GM23338 (cell line): Measurements from ENCODE around the gene HLA-DOA. TPM values are rescaled to one million over a fixed set of nuclear protein-coding genes. Genes with fewer than 3 reads are reported as not detected.

Experiments used
- ATAC-seq: fragments of 200-7000 bp; cut with Tn5 transposase; 3 replicates; pipeline ENCODE4 v1.9.1; 2020
- DNase-seq: peaks from one replicate; pipeline ENCODE4 v3.0.0-alpha.2; 2015; ENCODE audit warnings: low spot score
- H2AFZ ChIP-seq: fragments of 200-600 bp; sonication (generic); 2 replicates; pipeline ENCODE4 v1.8.0; 2016; ENCODE audit warnings: antibody characterized with exemption, mild to moderate bottlenecking, moderate library complexity
- H3F3A ChIP-seq: fragments of 200-600 bp; sonication (generic); replicated peaks from 2 replicates; pipeline ENCODE4 v1.8.0; 2017; ENCODE audit warnings: antibody characterized with exemption, mixed run types, low read depth
- H3K27ac ChIP-seq: fragments of 200-600 bp; sonication (generic); 2 replicates; pipeline ENCODE4 v1.6.1; 2016; ENCODE audit warnings: low read depth
- H3K27me3 ChIP-seq: fragments of 200-600 bp; sonication (generic); 2 replicates; pipeline ENCODE4 v1.8.0; 2016; ENCODE audit warnings: mild to moderate bottlenecking, mixed run types, moderate library complexity; ENCODE audit not compliant: insufficient read depth
- H3K36me3 ChIP-seq: fragments of 200-600 bp; sonication (generic); 2 replicates; pipeline ENCODE4 v1.8.0; 2016; ENCODE audit warnings: mild to moderate bottlenecking; ENCODE audit not compliant: insufficient read depth
- H3K4me1 ChIP-seq: fragments of 200-600 bp; sonication (generic); 2 replicates; pipeline ENCODE4 v1.8.0; 2016; ENCODE audit warnings: mild to moderate bottlenecking, moderate library complexity; ENCODE audit not compliant: insufficient read depth
- H3K4me2 ChIP-seq: fragments of 200-600 bp; sonication (generic); 2 replicates; pipeline ENCODE4 v1.7.1; 2017; ENCODE audit warnings: mixed run types
- H3K4me3 ChIP-seq: fragments of 200-600 bp; sonication (generic); 2 replicates; pipeline ENCODE4 v1.6.1; 2016; ENCODE audit warnings: mixed run types
- H3K79me2 ChIP-seq: fragments of 200-600 bp; sonication (generic); replicated peaks from 2 replicates; pipeline ENCODE4 v1.8.0; 2017; ENCODE audit warnings: mild to moderate bottlenecking; ENCODE audit not compliant: insufficient read depth
- H3K9me2 ChIP-seq: fragments of 200-600 bp; sonication (generic); 2 replicates; pipeline ENCODE4 v1.8.0; 2017; ENCODE audit not compliant: insufficient read depth
- H4K20me1 ChIP-seq: fragments of 200-600 bp; sonication (generic); replicated peaks from 2 replicates; pipeline ENCODE4 v1.8.0; 2017; ENCODE audit warnings: mild to moderate bottlenecking; ENCODE audit not compliant: insufficient read depth
- H3K27ac Mint-ChIP-seq: 2 replicates; pipeline ENCODE4 v1.8.0; 2020; ENCODE audit warnings: inconsistent platforms, mild to moderate bottlenecking, moderate library complexity, mixed read lengths
- H3K27me3 Mint-ChIP-seq: 3 replicates; pipeline ENCODE4 v1.8.0; 2022; ENCODE audit warnings: low read depth, mild to moderate bottlenecking, moderate library complexity, mixed read lengths, inconsistent platforms; ENCODE audit not compliant: insufficient read depth, poor library complexity
- H3K36me3 Mint-ChIP-seq: 3 replicates; pipeline ENCODE4 v1.8.0; 2021; ENCODE audit warnings: low read depth, mild to moderate bottlenecking, inconsistent platforms, moderate library complexity, mixed read lengths
- H3K4me1 Mint-ChIP-seq: 3 replicates; pipeline ENCODE4 v1.8.0; 2020; ENCODE audit warnings: mild to moderate bottlenecking, inconsistent platforms, mixed read lengths
- H3K4me3 Mint-ChIP-seq: 3 replicates; pipeline ENCODE4 v1.8.0; 2021; ENCODE audit warnings: moderate library complexity, mild to moderate bottlenecking, inconsistent platforms, mixed read lengths
- H3K9me3 Mint-ChIP-seq: 3 replicates; pipeline ENCODE4 v1.8.0; 2020; ENCODE audit warnings: moderate library complexity, mild to moderate bottlenecking, inconsistent platforms, mixed read lengths
- CREB1 ChIP-seq: fragments of 250-450 bp; sonication (Bioruptor Pico); IDR thresholded peaks from 2 replicates; pipeline ENCODE4 v1.5.0; 2020; ENCODE audit warnings: low read depth, mild to moderate bottlenecking, moderate library complexity
- EZH2 ChIP-seq: fragments of 200-600 bp; sonication (generic); IDR thresholded peaks from one replicate; pipeline ENCODE4 v1.8.0; 2017; ENCODE audit warnings: antibody characterized with exemption, mild to moderate bottlenecking, low read depth; ENCODE audit not compliant: unreplicated experiment
- JUNB ChIP-seq: IDR thresholded peaks from one replicate; pipeline ENCODE4 v1.6.1; 2016; ENCODE audit warnings: antibody characterized with exemption; ENCODE audit not compliant: unreplicated experiment
- POLR2AphosphoS5 ChIP-seq: IDR thresholded peaks from 2 replicates; pipeline ENCODE4 v1.6.1; 2016; ENCODE audit warnings: antibody characterized with exemption, low read depth
- polyA plus RNA-seq: library from polyadenylated mRNA; unstranded; fragments of >200 nt; fragmentation: Nextera tagmentation; extraction: Ambion mirVana; gene quantifications from 2 replicates; pipeline ENCODE4 v1.2.1, GENCODE V29; 2016
- total RNA-seq: library from RNA; depleted of rRNA; stranded (reverse); fragments of >200 nt; shearing (Covaris generic); gene quantifications from 2 replicates; pipeline ENCODE4 v1.2.3, GENCODE V29; 2014
- TF ChIP-seq, protein P1 (sequence below): fragments of 250-450 bp; sonication (Bioruptor Pico); IDR thresholded peaks from 2 replicates; pipeline ENCODE4 v1.5.0; 2020; ENCODE audit warnings: mild to moderate bottlenecking, moderate library complexity

HLA-DOA gene
- total and polyA plus RNA-seq, 2 experiments from 2014 or later: 4.8 to 30.5 TPM

- DNase-seq (peak; percentile 44), ATAC-seq (no peak)
- Histone ChIP-seq H3K4me1 (peaks cover 31% of the 10 kb centered on the region; the same call in 1 of the 2 replicates), H3K27me3 (no peaks in the 10 kb centered on the region), H3K27ac (no peak overlapping the region), H3K4me2 (peak overlapping the region; percentile 96), H3K36me3 (peaks cover 60% of the 10 kb centered on the region), H2AFZ (no peak overlapping the region), H3K9me2 (no peaks in the 10 kb centered on the region), H3F3A (peaks cover 68% of the 10 kb centered on the region), H4K20me1 (peaks cover 66% of the 10 kb centered on the region), H3K4me3 (peak overlapping the region; percentile 99), H3K79me2 (peaks cover 88% of the 10 kb centered on the region)
- peaks cover 36% of the 10 kb centered on the region for H3K4me1 Mint-ChIP-seq
- peak overlapping the region; percentile 98 for H3K4me3 Mint-ChIP-seq
- peak overlapping the region; percentile 100 for H3K27ac Mint-ChIP-seq
- peaks cover 95% of the 10 kb centered on the region for H3K36me3 Mint-ChIP-seq
- TF ChIP-seq JUNB (no peak), CREB1 (no peak), EZH2 (no peak)
- peaks cover 12% of the 10 kb centered on the region for H3K9me3 Mint-ChIP-seq
- H3K27me3 Mint-ChIP-seq: peaks cover 65% of the 10 kb centered on the region
Observed at GRCh38 chr6:32974016-32974333, 35.4 kb downstream of the HLA-DOA start.

- H3K4me1 ChIP-seq: peaks cover 31% of the 10 kb centered on the region; the same call in 1 of the 2 replicates
- ATAC-seq (no peak), DNase-seq (peak; percentile 68)
- H2AFZ ChIP-seq: no peak overlapping the region
- Mint-ChIP-seq H3K27ac (peak overlapping the region; percentile 100), H3K4me3 (peak overlapping the region; percentile 98), H3K4me1 (peaks cover 34% of the 10 kb centered on the region), H3K9me3 (peaks cover 12% of the 10 kb centered on the region), H3K36me3 (peaks cover 89% of the 10 kb centered on the region), H3K27me3 (peaks cover 60% of the 10 kb centered on the region)
- no peaks in the 10 kb centered on the region for H3K9me2 ChIP-seq
- H3F3A ChIP-seq: peaks cover 62% of the 10 kb centered on the region
- TF ChIP-seq, protein P1, sequence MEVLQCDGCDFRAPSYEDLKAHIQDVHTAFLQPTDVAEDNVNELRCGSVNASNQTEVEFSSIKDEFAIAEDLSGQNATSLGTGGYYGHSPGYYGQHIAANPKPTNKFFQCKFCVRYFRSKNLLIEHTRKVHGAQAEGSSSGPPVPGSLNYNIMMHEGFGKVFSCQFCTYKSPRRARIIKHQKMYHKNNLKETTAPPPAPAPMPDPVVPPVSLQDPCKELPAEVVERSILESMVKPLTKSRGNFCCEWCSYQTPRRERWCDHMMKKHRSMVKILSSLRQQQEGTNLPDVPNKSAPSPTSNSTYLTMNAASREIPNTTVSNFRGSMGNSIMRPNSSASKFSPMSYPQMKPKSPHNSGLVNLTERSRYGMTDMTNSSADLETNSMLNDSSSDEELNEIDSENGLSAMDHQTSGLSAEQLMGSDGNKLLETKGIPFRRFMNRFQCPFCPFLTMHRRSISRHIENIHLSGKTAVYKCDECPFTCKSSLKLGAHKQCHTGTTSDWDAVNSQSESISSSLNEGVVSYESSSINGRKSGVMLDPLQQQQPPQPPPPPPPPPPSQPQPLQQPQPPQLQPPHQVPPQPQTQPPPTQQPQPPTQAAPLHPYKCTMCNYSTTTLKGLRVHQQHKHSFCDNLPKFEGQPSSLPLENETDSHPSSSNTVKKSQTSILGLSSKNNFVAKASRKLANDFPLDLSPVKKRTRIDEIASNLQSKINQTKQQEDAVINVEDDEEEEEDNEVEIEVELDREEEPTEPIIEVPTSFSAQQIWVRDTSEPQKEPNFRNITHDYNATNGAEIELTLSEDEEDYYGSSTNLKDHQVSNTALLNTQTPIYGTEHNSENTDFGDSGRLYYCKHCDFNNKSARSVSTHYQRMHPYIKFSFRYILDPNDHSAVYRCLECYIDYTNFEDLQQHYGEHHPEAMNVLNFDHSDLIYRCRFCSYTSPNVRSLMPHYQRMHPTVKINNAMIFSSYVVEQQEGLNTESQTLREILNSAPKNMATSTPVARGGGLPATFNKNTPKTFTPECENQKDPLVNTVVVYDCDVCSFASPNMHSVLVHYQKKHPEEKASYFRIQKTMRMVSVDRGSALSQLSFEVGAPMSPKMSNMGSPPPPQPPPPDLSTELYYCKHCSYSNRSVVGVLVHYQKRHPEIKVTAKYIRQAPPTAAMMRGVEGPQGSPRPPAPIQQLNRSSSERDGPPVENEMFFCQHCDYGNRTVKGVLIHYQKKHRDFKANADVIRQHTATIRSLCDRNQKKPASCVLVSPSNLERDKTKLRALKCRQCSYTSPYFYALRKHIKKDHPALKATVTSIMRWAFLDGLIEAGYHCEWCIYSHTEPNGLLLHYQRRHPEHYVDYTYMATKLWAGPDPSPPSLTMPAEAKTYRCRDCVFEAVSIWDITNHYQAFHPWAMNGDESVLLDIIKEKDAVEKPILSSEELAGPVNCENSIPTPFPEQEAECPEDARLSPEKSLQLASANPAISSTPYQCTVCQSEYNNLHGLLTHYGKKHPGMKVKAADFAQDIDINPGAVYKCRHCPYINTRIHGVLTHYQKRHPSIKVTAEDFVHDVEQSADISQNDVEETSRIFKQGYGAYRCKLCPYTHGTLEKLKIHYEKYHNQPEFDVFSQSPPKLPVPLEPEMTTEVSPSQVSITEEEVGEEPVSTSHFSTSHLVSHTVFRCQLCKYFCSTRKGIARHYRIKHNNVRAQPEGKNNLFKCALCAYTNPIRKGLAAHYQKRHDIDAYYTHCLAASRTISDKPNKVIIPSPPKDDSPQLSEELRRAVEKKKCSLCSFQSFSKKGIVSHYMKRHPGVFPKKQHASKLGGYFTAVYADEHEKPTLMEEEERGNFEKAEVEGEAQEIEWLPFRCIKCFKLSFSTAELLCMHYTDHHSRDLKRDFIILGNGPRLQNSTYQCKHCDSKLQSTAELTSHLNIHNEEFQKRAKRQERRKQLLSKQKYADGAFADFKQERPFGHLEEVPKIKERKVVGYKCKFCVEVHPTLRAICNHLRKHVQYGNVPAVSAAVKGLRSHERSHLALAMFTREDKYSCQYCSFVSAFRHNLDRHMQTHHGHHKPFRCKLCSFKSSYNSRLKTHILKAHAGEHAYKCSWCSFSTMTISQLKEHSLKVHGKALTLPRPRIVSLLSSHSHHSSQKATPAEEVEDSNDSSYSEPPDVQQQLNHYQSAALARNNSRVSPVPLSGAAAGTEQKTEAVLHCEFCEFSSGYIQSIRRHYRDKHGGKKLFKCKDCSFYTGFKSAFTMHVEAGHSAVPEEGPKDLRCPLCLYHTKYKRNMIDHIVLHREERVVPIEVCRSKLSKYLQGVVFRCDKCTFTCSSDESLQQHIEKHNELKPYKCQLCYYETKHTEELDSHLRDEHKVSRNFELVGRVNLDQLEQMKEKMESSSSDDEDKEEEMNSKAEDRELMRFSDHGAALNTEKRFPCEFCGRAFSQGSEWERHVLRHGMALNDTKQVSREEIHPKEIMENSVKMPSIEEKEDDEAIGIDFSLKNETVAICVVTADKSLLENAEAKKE: no peak
- peak; percentile 4; the same call in 1 of the 2 replicates for TF ChIP-seq POLR2AphosphoS5
- peak overlapping the region; percentile 96 for H3K4me2 ChIP-seq
- H3K79me2 ChIP-seq: peaks cover 82% of the 10 kb centered on the region
- peaks cover 60% of the 10 kb centered on the region for H4K20me1 ChIP-seq
- peaks cover 54% of the 10 kb centered on the region for H3K36me3 ChIP-seq
- H3K27ac ChIP-seq: no peak overlapping the region
- no peaks in the 10 kb centered on the region for H3K27me3 ChIP-seq
- H3K4me3 ChIP-seq: peak overlapping the region; percentile 99
Observed at GRCh38 chr6:32973144-32974015, 36.0 kb downstream of the HLA-DOA start.
